PFSK-1 (cell line): ENCODE measurements around the gene RAB30.

Source experiments
- FOXP2 ChIP-seq: optimal IDR thresholded peaks from 2 replicates; pipeline ENCODE3; 2011; ENCODE audit warnings: borderline replicate concordance, control low read depth, inconsistent platforms; ENCODE audit not compliant: insufficient read depth; ENCODE audit errors: extremely low read length, extremely low read depth
- POLR2AphosphoS5 ChIP-seq: IDR thresholded peaks from 2 replicates; pipeline ENCODE4 v1.6.1; 2012; ENCODE audit warnings: low read depth, mild to moderate bottlenecking, control low read depth, low read length, moderate library complexity
- REST ChIP-seq, 2 experiments: IDR thresholded peaks; 2 replicates each; pipeline versions ENCODE4 v1.6.1 to v1.8.0; 2011 to 2012; ENCODE audit warnings: low read depth in 2 of 2, low read length in 2 of 2, control low read depth in 1 of 2, inconsistent platforms in 1 of 2, mild to moderate bottlenecking in 1 of 2, moderate library complexity in 1 of 2; ENCODE audit not compliant: insufficient read depth in 1 of 2
- SIN3A ChIP-seq: IDR thresholded peaks from 2 replicates; pipeline ENCODE4 v1.6.1; 2012; ENCODE audit warnings: mild to moderate bottlenecking, low read length, moderate library complexity, borderline replicate concordance; ENCODE audit not compliant: insufficient read depth
- TAF1 ChIP-seq: IDR thresholded peaks from 2 replicates; pipeline ENCODE4 v1.6.1; 2012; ENCODE audit warnings: low read length, control low read depth, borderline replicate concordance; ENCODE audit not compliant: insufficient read depth

The RAB30 gene

GRCh38 chr11:82942376-82942775 lies 129.3 kb downstream of the RAB30 start:
- no peak for TF ChIP-seq SIN3A

GRCh38 chr11:82939456-82939855 lies 132.2 kb downstream of the RAB30 start:
- TF ChIP-seq REST (IDR thresholded peaks at IDR 0.05; ENCODE audit: insufficient read depth in 1 of 2, low read depth in 2 of 2, low read length in 2 of 2) (no peak), FOXP2 (no peak), SIN3A (no peak), POLR2AphosphoS5 (no peak), TAF1 (no peak)

GRCh38 chr11:82937554-82937953 lies 134.1 kb downstream of the RAB30 start:
- TF ChIP-seq FOXP2: no peak

- TF ChIP-seq TAF1 (no peak), POLR2AphosphoS5 (no peak), SIN3A (no peak), REST (IDR thresholded peaks at IDR 0.05; ENCODE audit: insufficient read depth in 1 of 2, low read depth in 2 of 2, low read length in 2 of 2) (no peak), FOXP2 (no peak)
Measured at GRCh38 chr11:82936261-82936660, 135.4 kb downstream of the RAB30 start.

- TF ChIP-seq REST (IDR thresholded peaks at IDR 0.05; ENCODE audit: insufficient read depth in 1 of 2, low read depth in 2 of 2, low read length in 2 of 2): no peak
- TF ChIP-seq TAF1: no peak
- no peak for TF ChIP-seq FOXP2
- TF ChIP-seq POLR2AphosphoS5: no peak
- TF ChIP-seq SIN3A: no peak
Measured at GRCh38 chr11:82932564-82932963, 139.1 kb downstream of the RAB30 start.

- no peak for TF ChIP-seq POLR2AphosphoS5
Measured at GRCh38 chr11:82930734-82931133, 141.0 kb downstream of the RAB30 start.

GRCh38 chr11:82930229-82930628 lies 141.5 kb downstream of the RAB30 start:
- TF ChIP-seq REST (IDR thresholded peaks at IDR 0.05; ENCODE audit: insufficient read depth in 1 of 2, low read depth in 2 of 2, low read length in 2 of 2) (no peak), SIN3A (no peak), TAF1 (no peak), FOXP2 (no peak), POLR2AphosphoS5 (no peak)
